GM12801 (cell line): Measurements from ENCODE around the gene MARCHF6.

Source experiments
- TF ChIP-seq, protein P1 (sequence below): IDR thresholded peaks from one replicate; pipeline ENCODE4 v1.5.1; 2011; ENCODE audit warnings: control low read depth; ENCODE audit not compliant: insufficient read length; ENCODE audit errors: extremely low read depth

MARCHF6 gene

DNA sequence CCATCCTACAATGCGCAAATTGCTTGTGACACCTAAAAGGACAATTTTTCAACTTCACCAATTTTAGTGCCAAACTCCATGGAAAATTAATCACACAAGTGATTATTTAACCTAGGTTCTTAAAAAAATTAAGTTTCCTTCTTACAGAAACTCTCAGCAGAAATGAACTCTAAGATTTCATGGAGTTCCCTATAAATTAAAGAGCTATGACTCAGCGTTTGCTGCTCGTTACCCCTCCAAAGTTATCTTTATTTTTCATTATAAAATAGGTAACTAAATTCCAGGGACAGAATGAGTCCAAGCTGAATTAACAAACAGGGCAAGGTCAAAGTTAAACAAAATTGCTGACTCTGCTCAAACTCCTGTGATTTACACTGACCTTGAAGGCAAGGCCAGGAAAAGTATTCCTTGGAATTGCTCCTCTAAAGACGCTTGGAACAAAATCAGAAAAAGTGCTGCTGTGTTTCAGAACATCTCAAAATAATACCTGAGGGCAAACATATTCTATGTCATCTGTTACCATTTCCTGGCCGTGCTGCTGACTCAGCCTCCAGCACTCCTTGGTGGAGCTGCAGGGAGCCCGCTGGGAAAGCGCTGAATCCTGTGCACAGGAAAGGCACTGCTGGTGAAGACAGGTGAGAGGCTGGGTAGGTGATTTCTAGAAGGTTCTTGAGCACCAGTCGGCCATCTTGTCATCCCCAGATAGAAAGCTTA lies 43.3 kb upstream of the MARCHF6 start:
- TF ChIP-seq, protein P1, sequence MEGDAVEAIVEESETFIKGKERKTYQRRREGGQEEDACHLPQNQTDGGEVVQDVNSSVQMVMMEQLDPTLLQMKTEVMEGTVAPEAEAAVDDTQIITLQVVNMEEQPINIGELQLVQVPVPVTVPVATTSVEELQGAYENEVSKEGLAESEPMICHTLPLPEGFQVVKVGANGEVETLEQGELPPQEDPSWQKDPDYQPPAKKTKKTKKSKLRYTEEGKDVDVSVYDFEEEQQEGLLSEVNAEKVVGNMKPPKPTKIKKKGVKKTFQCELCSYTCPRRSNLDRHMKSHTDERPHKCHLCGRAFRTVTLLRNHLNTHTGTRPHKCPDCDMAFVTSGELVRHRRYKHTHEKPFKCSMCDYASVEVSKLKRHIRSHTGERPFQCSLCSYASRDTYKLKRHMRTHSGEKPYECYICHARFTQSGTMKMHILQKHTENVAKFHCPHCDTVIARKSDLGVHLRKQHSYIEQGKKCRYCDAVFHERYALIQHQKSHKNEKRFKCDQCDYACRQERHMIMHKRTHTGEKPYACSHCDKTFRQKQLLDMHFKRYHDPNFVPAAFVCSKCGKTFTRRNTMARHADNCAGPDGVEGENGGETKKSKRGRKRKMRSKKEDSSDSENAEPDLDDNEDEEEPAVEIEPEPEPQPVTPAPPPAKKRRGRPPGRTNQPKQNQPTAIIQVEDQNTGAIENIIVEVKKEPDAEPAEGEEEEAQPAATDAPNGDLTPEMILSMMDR: no peak

GRCh38 chr5:10311595-10312425 lies 41.7 kb upstream of the MARCHF6 start:
- TF ChIP-seq, protein P1: no peak

GRCh38 chr5:10315201-10315600 lies 38.3 kb upstream of the MARCHF6 start:
- TF ChIP-seq, protein P1: no peak

- TF ChIP-seq, protein P1: no peak
These were observed 37.5 kb upstream of the MARCHF6 start for GRCh38 chr5:10315824-10316509.

DNA sequence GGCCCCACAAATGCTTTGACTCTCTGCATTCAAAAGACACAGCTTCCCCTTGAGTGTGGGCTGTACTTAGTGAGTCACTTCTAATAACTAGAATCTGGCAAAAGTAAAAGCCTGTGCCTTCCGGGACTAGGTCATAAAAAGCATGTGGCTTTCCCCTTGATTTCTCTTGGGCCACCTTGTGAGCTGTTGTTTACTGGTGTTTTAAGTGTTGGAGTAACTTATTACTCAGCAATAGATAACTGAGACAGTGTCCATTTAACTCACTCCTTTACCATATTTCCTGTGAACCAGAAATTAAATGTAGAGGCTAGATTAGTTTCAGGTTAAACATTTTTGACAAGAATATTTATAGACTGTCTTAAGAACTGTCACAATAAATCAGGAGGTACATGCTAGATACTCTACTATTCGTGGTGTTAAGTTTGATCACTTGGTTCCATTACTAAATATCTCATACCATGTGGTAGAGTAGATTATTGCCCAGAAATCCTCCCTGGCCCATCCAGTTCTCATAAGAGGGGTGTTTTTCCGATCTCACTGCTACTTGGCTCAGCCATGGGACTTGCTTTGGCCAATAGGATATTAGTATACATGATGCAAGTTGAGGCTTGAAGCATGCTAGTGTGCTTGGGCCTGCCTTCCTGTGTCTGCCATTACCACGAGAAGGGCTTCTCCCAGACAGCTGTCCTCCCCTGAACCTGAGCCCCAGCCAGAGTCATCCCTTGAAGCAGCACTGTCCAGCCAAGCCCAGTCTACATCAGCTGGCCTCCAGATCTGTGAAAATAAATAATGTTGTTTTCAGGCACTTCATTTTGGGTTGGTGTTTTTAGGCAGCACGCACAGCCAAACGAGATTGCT lies 35.4 kb upstream of the MARCHF6 start:
- TF ChIP-seq, protein P1: no peak

DNA sequence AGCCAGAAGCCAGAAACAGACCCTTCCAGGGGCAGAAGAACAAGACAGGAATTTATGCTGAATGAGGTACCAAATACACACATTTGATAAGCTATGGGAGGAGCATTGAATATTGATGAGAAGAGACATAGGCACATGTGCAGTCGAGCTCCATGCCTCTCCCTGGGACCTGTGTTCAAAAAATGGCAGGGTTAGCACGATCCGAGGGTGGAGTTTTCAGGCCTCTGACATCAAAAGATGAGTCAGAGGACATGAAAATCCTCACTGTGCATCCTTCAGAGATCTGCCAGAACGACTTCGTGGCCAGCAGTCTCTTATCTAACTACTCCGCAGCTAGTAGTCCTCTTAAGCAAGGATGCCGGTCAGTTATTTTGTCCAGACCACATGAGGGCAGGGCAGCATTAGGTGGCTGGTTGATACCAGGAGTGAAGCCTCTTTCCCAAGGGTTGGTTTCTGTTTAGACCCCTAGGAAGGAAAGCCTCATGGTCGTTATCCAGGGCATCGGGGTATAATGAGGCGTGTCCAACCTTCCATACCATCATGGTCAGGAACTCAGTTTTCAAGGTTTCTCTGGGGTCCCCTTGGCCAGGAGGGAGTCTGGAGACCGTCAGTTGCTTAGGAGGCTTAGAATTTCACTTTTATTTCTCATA lies 34.2 kb upstream of the MARCHF6 start:
- TF ChIP-seq, protein P1: no peak
